Measurements from ENCODE around the gene STEAP2. TPM values are rescaled to one million over a fixed set of nuclear protein-coding genes. Genes with fewer than 3 reads are reported as not detected.
"Not testable (repeated sequence)": the region's sequence is repeated elsewhere in the genome, so short reads cannot be mapped to it uniquely, and the experiment has no call there.

The STEAP2 gene
- total RNA-seq, 6 experiments from 2014 or later: 11.0 to 18.1 (median 14.9) TPM

- TF ChIP-seq CTCF (IDR thresholded peaks at IDR 0.05): no peak
- H3K9me3 Mint-ChIP-seq: peaks cover 5% of the 10 kb centered on the region; the same call in 1 of the 2 replicates
- H3K4me3 Mint-ChIP-seq: no peak overlapping the region
- peaks cover 49% of the 10 kb centered on the region for H3K4me1 Mint-ChIP-seq (ENCODE audit: low read depth)
- DNase-seq: no peak
- H3K36me3 Mint-ChIP-seq (ENCODE audit: low read depth): no peaks in the 10 kb centered on the region
- H3K27me3 Mint-ChIP-seq (ENCODE audit: insufficient read depth): no peaks in the 10 kb centered on the region
- no peak overlapping the region for H3K27ac Mint-ChIP-seq
Observed at GRCh38 chr7:90181485-90181884, 30.1 kb upstream of the STEAP2 start.

GRCh38 chr7:90186290-90186689, 25.2 kb upstream of the STEAP2 start:
- not testable (repeated sequence) for DNase-seq; H3K27ac Mint-ChIP-seq; H3K4me3 Mint-ChIP-seq; H3K27me3 Mint-ChIP-seq (ENCODE audit: insufficient read depth); H3K4me1 Mint-ChIP-seq (ENCODE audit: low read depth); H3K36me3 Mint-ChIP-seq (ENCODE audit: low read depth)
- H3K9me3 Mint-ChIP-seq: peaks cover 16% of the 10 kb centered on the region

- Mint-ChIP-seq H3K27me3 (ENCODE audit: insufficient read depth) (no peaks in the 10 kb centered on the region), H3K36me3 (ENCODE audit: low read depth) (peaks cover 13% of the 10 kb centered on the region), H3K4me3 (no peak overlapping the region), H3K4me1 (ENCODE audit: low read depth) (peaks cover 10% of the 10 kb centered on the region), H3K9me3 (peaks cover 16% of the 10 kb centered on the region), H3K27ac (no peak overlapping the region)
- no peak for TF ChIP-seq CTCF (IDR thresholded peaks at IDR 0.05)
- no peak for DNase-seq
Observed at GRCh38 chr7:90187507-90188050, 24.0 kb upstream of the STEAP2 start.

GRCh38 chr7:90188281-90188680, 23.3 kb upstream of the STEAP2 start:
- peaks cover 16% of the 10 kb centered on the region for H3K9me3 Mint-ChIP-seq
- no peak overlapping the region for H3K4me3 Mint-ChIP-seq
- no peak overlapping the region for H3K27ac Mint-ChIP-seq
- DNase-seq: no peak
- no peaks in the 10 kb centered on the region for H3K27me3 Mint-ChIP-seq (ENCODE audit: insufficient read depth)
- no peak for TF ChIP-seq CTCF (IDR thresholded peaks at IDR 0.05)
- H3K4me1 Mint-ChIP-seq (ENCODE audit: low read depth): peaks cover 13% of the 10 kb centered on the region
- peaks cover 15% of the 10 kb centered on the region for H3K36me3 Mint-ChIP-seq (ENCODE audit: low read depth)

- Mint-ChIP-seq H3K4me1 (ENCODE audit: low read depth) (peaks cover 16% of the 10 kb centered on the region), H3K27me3 (ENCODE audit: insufficient read depth) (no peaks in the 10 kb centered on the region), H3K9me3 (peaks cover 11% of the 10 kb centered on the region), H3K36me3 (ENCODE audit: low read depth) (peaks cover 15% of the 10 kb centered on the region), H3K27ac (no peak overlapping the region), H3K4me3 (no peak overlapping the region)
- no peak for DNase-seq
- no peak for TF ChIP-seq CTCF (IDR thresholded peaks at IDR 0.05)
Observed at GRCh38 chr7:90190995-90191394, 20.5 kb upstream of the STEAP2 start.

- Mint-ChIP-seq H3K27ac (no peak overlapping the region), H3K36me3 (ENCODE audit: low read depth) (peaks cover 15% of the 10 kb centered on the region), H3K4me1 (ENCODE audit: low read depth) (peaks cover 16% of the 10 kb centered on the region), H3K4me3 (no peak overlapping the region), H3K9me3 (peaks cover 11% of the 10 kb centered on the region), H3K27me3 (ENCODE audit: insufficient read depth) (no peaks in the 10 kb centered on the region)
- no peak for DNase-seq
- TF ChIP-seq CTCF (IDR thresholded peaks at IDR 0.05): no peak
Observed at GRCh38 chr7:90191648-90192047, 19.9 kb upstream of the STEAP2 start.

Data from HFFc6 (cell line).